Fibroblast of the aortic adventitia (primary cell): Measurements from ENCODE around the gene CACNA2D3. TPM values are rescaled to one million over a fixed set of nuclear protein-coding genes. Genes with fewer than 3 reads are reported as not detected.
"Not testable (repeated sequence)": the region's sequence is repeated elsewhere in the genome, so short reads cannot be mapped to it uniquely, and the experiment has no call there.

ENCODE experiments used
- DNase-seq: peaks from one replicate; pipeline ENCODE4 v3.0.0-alpha.2; 2010; ENCODE audit warnings: low read depth
- H3K4me3 ChIP-seq: 2 replicates; pipeline ENCODE4 v1.5.1; 2011; ENCODE audit warnings: low read depth, mild to moderate bottlenecking, control low read depth, low read length, moderate library complexity
- total RNA-seq: library from RNA; depleted of rRNA; stranded (reverse); fragments of >200 nt; gene quantifications from 2 replicates; pipeline ENCODE4 v1.2.3, GENCODE V29; 2012; ENCODE audit warnings: low replicate concordance
- TF ChIP-seq, protein P1 (sequence below): IDR thresholded peaks from 2 replicates; pipeline ENCODE4 v1.5.1; 2011; ENCODE audit warnings: mild to moderate bottlenecking, low read length, control low read depth, inconsistent platforms; ENCODE audit not compliant: insufficient read depth

Gene CACNA2D3
- total RNA-seq, 1 donor, result 0.45 TPM

DNA sequence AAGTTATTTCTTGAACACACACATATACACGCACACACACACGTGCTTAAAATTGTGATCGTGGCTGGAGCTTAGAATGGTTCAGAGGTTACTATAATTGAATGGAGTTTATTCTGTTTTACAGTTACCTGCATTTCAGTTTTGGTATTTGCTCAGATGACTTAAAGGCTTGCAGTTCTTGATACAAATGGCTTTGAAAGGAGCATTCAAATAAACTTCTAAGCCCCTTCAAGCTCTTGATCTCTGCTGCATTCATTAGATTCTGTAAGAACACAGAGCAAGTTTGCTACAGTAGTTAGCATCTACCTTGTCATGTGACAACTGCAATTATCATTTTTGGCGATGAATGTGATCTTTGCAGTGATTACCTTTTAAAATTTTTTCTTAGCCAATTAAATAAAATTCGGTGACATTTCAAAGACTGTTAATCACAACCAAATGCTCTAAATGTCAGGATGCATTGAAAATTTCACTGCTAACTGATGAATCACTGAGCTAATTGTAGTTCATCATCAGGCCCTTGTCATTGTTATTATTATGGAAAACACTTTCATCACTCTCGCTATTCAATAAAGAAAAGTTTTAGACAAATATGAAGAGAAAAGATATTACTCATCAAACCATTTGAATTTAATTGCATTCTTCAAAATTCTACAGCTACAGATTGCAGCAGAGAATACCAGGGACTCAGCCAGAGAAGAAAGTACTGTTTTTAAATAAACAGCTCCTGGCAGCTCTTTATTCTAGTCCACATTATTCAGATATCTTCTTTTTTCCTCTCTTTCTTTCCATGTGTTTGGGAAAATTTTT is 509.4 kb downstream of the CACNA2D3 start:
- DNase-seq, result no peak
- no peak overlapping the region for H3K4me3 ChIP-seq
- TF ChIP-seq, protein P1, sequence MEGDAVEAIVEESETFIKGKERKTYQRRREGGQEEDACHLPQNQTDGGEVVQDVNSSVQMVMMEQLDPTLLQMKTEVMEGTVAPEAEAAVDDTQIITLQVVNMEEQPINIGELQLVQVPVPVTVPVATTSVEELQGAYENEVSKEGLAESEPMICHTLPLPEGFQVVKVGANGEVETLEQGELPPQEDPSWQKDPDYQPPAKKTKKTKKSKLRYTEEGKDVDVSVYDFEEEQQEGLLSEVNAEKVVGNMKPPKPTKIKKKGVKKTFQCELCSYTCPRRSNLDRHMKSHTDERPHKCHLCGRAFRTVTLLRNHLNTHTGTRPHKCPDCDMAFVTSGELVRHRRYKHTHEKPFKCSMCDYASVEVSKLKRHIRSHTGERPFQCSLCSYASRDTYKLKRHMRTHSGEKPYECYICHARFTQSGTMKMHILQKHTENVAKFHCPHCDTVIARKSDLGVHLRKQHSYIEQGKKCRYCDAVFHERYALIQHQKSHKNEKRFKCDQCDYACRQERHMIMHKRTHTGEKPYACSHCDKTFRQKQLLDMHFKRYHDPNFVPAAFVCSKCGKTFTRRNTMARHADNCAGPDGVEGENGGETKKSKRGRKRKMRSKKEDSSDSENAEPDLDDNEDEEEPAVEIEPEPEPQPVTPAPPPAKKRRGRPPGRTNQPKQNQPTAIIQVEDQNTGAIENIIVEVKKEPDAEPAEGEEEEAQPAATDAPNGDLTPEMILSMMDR, result no peak

- no peak overlapping the region for H3K4me3 ChIP-seq
- DNase-seq, result no peak
- TF ChIP-seq, protein P1, result no peak
Observed at GRCh38 chr3:54632326-54632665, 509.9 kb downstream of the CACNA2D3 start.

- no peak overlapping the region for H3K4me3 ChIP-seq
- TF ChIP-seq, protein P1, result no peak
- no peak for DNase-seq
Observed at GRCh38 chr3:54632834-54633233, 510.5 kb downstream of the CACNA2D3 start.

- no peak for DNase-seq
- TF ChIP-seq, protein P1, result no peak
Observed at GRCh38 chr3:54633444-54634121, 511.2 kb downstream of the CACNA2D3 start.

GRCh38 chr3:54634122-54634469 is 511.7 kb downstream of the CACNA2D3 start:
- no peak for DNase-seq
- no peak overlapping the region for H3K4me3 ChIP-seq
- TF ChIP-seq, protein P1, result no peak

More at GRCh38 chr3:54633444-54634121, 511.2 kb downstream of the CACNA2D3 start:
- no peak overlapping the region for H3K4me3 ChIP-seq

GRCh38 chr3:54639790-54640372 is 517.5 kb downstream of the CACNA2D3 start:
- H3K4me3 ChIP-seq, DNase-seq: not testable (repeated sequence)

- TF ChIP-seq, protein P1, result no peak
- H3K4me3 ChIP-seq, result no peak overlapping the region
- DNase-seq, result no peak
Observed at GRCh38 chr3:54641226-54642014, 519.1 kb downstream of the CACNA2D3 start.
